ENCODE results near the gene FAM171A2. TPM values are rescaled to one million over a fixed set of nuclear protein-coding genes. Genes with fewer than 3 reads are reported as not detected.
"Not testable (repeated sequence)": the region's sequence is repeated elsewhere in the genome, so short reads cannot be mapped to it uniquely, and the experiment has no call there.

FAM171A2 gene
- total and polyA plus RNA-seq, 2 of the 8 experiments (the other 6 are each of a cell fraction or from before 2014, with no cell fraction given), result 21.9 to 24.1 TPM

- not testable (repeated sequence) for H3K56ac ChIP-seq (replicated peaks; ENCODE audit: insufficient read length, low read depth, low read length); H3K4me1 ChIP-seq (replicated peaks in 1 of 4; ENCODE audit: control insufficient read depth in 3 of 4, insufficient read depth in 4 of 4, low read length in 3 of 4); H3K4me3 ChIP-seq (ENCODE audit: extremely low read depth in 1 of 4, insufficient read depth in 2 of 4, low read depth in 3 of 4, low read length in 4 of 4); H3K4ac ChIP-seq (replicated peaks; ENCODE audit: insufficient read length, low read depth, low read length); H4K5ac ChIP-seq (ENCODE audit: insufficient read length, low read depth, low read length); H2BK20ac ChIP-seq (ENCODE audit: low read length); FAIRE-seq; H2BK5ac ChIP-seq (ENCODE audit: low read depth, low read length); H3K79me2 ChIP-seq (ENCODE audit: control insufficient read depth in 1 of 2, insufficient read depth in 2 of 2, low read length in 2 of 2); H3K14ac ChIP-seq (ENCODE audit: insufficient read length); H3K9me3 ChIP-seq (ENCODE audit: insufficient read depth in 2 of 2, low read depth in 1 of 2, low read length in 1 of 2); H3K27me3 ChIP-seq (replicated peaks in 1 of 4; ENCODE audit: control insufficient read depth in 3 of 4, extremely low read depth in 1 of 4, insufficient read depth in 3 of 4, low read length in 3 of 4); H3K23me2 ChIP-seq (ENCODE audit: low read depth, low read length); H4K20me1 ChIP-seq (replicated peaks in 1 of 2; ENCODE audit: control insufficient read depth in 1 of 2, insufficient read depth in 2 of 2, low read length in 2 of 2); H2AFZ ChIP-seq (ENCODE audit: low read length); H2BK12ac ChIP-seq (ENCODE audit: low read depth, low read length); H2BK120ac ChIP-seq (replicated peaks; ENCODE audit: low read depth, low read length); H3K27ac ChIP-seq (ENCODE audit: low read depth, low read length); H3K79me1 ChIP-seq (ENCODE audit: low read depth, low read length); H4K91ac ChIP-seq (replicated peaks; ENCODE audit: insufficient read length, low read length); H3K9ac ChIP-seq (replicated peaks in 1 of 4; ENCODE audit: extremely low read depth in 1 of 4, low read depth in 3 of 4, low read length in 3 of 4); H3K23ac ChIP-seq (ENCODE audit: insufficient read length); H4K8ac ChIP-seq (ENCODE audit: extremely low read depth, insufficient read depth, low read length); DNase-seq (ENCODE audit: low read depth in 1 of 2, low spot score in 2 of 2); H3K18ac ChIP-seq (ENCODE audit: extremely low read depth, low read length); H2BK15ac ChIP-seq (ENCODE audit: low read length); H3K36me3 ChIP-seq (ENCODE audit: control insufficient read depth in 2 of 4, insufficient read depth in 4 of 4, low read length in 3 of 4); H3K4me2 ChIP-seq (ENCODE audit: insufficient read depth in 1 of 2, low read depth in 2 of 2, low read length in 2 of 2); H2AK5ac ChIP-seq (ENCODE audit: low read depth, low read length)
- ChIA-PET POLR2A (ENCODE audit: partially characterized antibody) (interaction anchor here (0.6 to 4.4 kb wide), 6 partner anchors 9 to 185 kb away, joined by 3 to 18 read pairs (median 4); no protein-coding TSS in a partner anchor), CTCF (ENCODE audit: partially characterized antibody) (interaction anchor here (0.7 to 13.8 kb wide), 8 partner anchors 10 to 410 kb away, joined by 3 to 177 read pairs (median 4); partner anchors contain the start of gene FAM171A2)
- WGBS, 2 experiments (ENCODE audit: extremely low coverage in 1 of 2, insufficient coverage in 1 of 2, insufficient read length in 1 of 2, insufficient replicate concordance in 2 of 2, low coverage in 1 of 2, low lambda C conversion rate in 2 of 2, missing lambda C conversion rate in 1 of 2), result 89% methylated on average over 17 of the region's 17 CpGs; no CpG with 5 or more reads in 1 of the 2 experiments
Observed at GRCh38 chr17:44369414-44370023, 5.9 kb upstream of the FAM171A2 start.

Measured in H1 (cell line).